Activated CD8-positive, alpha-beta memory T cell treated with anti-CD3 and anti-CD28 coated beads for 36 hours (primary cell): Measurements from ENCODE around the gene ZNF132. TPM values are rescaled to one million over a fixed set of nuclear protein-coding genes. Genes with fewer than 3 reads are reported as not detected.

Source experiments
- CTCF ChIA-PET: fragments of 350-600 bp; sonication (Branson Sonifier 250); formaldehyde crosslinking; loops from one replicate; lab custom pipeline; 2021; ENCODE audit warnings: antibody characterized with exemption; lab: Charles Lee
- POLR2A ChIA-PET: fragments of 350-600 bp; sonication (Branson Sonifier 250); formaldehyde crosslinking; loops from one replicate; lab custom pipeline; 2021; ENCODE audit warnings: antibody characterized with exemption; lab: Charles Lee
- total RNA-seq, 2 experiments: library from RNA; stranded (reverse); gene quantifications; one replicate each; pipeline ENCODE4 v1.2.3, GENCODE V29; 2021

Gene ZNF132
- total RNA-seq, 2 experiments from 2014 or later, result 5.0 to 5.3 TPM

GRCh38 chr19:58396691-58397532 is 43.0 kb downstream of the ZNF132 start:
- CTCF ChIA-PET, result interaction anchor here (1.0 kb wide), 1 partner anchor 13 kb away, joined by 3 read pairs; no protein-coding TSS in a partner anchor
- POLR2A ChIA-PET, result no interaction called here

- POLR2A ChIA-PET, result interaction anchor here (1.0 kb wide), 1 partner anchor 9 kb away, joined by 4 read pairs; the partner anchor contains the start of gene RPS5
Observed at GRCh38 chr19:58395979-58396627, 43.9 kb downstream of the ZNF132 start.

GRCh38 chr19:58395220-58395978 is 44.6 kb downstream of the ZNF132 start, which contains the start of gene RNF225:
Gene RNF225 (plus strand): TSS chr19:58395656. CDS start chr19:58396090, 434 bp downstream.
- POLR2A ChIA-PET, result interaction anchor here (1.0 kb wide), 1 partner anchor 8 kb away, joined by 4 read pairs; the partner anchor contains the start of gene RPS5
- CTCF ChIA-PET, result interaction anchor here (0.7 to 1.0 kb wide), 2 partner anchors 12 to 121 kb away, joined by 3 read pairs; no protein-coding TSS in a partner anchor

More at GRCh38 chr19:58395979-58396627, 43.9 kb downstream of the ZNF132 start:
- CTCF ChIA-PET, result interaction anchor here (1.0 kb wide), 1 partner anchor 12 kb away, joined by 3 read pairs; no protein-coding TSS in a partner anchor

- ChIA-PET CTCF (interaction anchor here (0.7 kb wide), 1 partner anchor 121 kb away, joined by 3 read pairs; no protein-coding TSS in a partner anchor), POLR2A (no interaction called here)
Observed at GRCh38 chr19:58394821-58395219, 45.1 kb downstream of the ZNF132 start.

- ChIA-PET POLR2A (no interaction called here), CTCF (no interaction called here)
Observed at GRCh38 chr19:58393725-58394033, 46.3 kb downstream of the ZNF132 start.

- CTCF ChIA-PET, result no interaction called here
- POLR2A ChIA-PET, result no interaction called here
Observed at GRCh38 chr19:58392945-58393724, 46.8 kb downstream of the ZNF132 start.

GRCh38 chr19:58388175-58388526 is 51.8 kb downstream of the ZNF132 start:
- CTCF ChIA-PET, result interaction anchor here (0.6 to 0.8 kb wide), 2 partner anchors 132 to 735 kb away, joined by 3 read pairs; partner anchors contain the start of gene ZBTB45
- POLR2A ChIA-PET, result interaction anchor here (0.6 to 0.7 kb wide), 4 partner anchors 24 to 101 kb away, joined by 3 to 4 read pairs (median 3); no protein-coding TSS in a partner anchor

GRCh38 chr19:58387338-58388174 is 52.4 kb downstream of the ZNF132 start:
- ChIA-PET POLR2A (interaction anchor here (0.6 to 1.4 kb wide), 6 partner anchors 8 to 102 kb away, joined by 3 to 4 read pairs (median 4); partner anchors contain the start of genes RNF225 and ZNF497), CTCF (interaction anchor here (0.6 to 0.8 kb wide), 2 partner anchors 132 to 735 kb away, joined by 3 read pairs; partner anchors contain the start of gene ZBTB45)

- POLR2A ChIA-PET, result interaction anchor here (1.0 to 1.4 kb wide), 3 partner anchors 9 to 40 kb away, joined by 3 to 4 read pairs (median 4); partner anchors contain the start of genes RNF225 and ZNF497
- CTCF ChIA-PET, result no interaction called here
Observed at GRCh38 chr19:58386576-58387337, 53.2 kb downstream of the ZNF132 start, which contains the start of gene RPS5. Gene RPS5 (plus strand): TSS chr19:58387269. CDS start chr19:58388138, 869 bp downstream.

GRCh38 chr19:58385891-58386575 is 53.9 kb downstream of the ZNF132 start:
- ChIA-PET POLR2A (interaction anchor here (0.6 to 0.7 kb wide), 5 partner anchors 13 to 930 kb away, joined by 3 to 5 read pairs (median 3); no protein-coding TSS in a partner anchor), CTCF (no interaction called here)

- ChIA-PET POLR2A (interaction anchor here (0.6 to 0.7 kb wide), 5 partner anchors 12 to 930 kb away, joined by 3 to 5 read pairs (median 3); no protein-coding TSS in a partner anchor), CTCF (no interaction called here)
Observed at GRCh38 chr19:58385313-58385890, 54.6 kb downstream of the ZNF132 start.

- CTCF ChIA-PET, result interaction anchor here (1.0 kb wide), 1 partner anchor 13 kb away, joined by 3 read pairs; no protein-coding TSS in a partner anchor
- POLR2A ChIA-PET, result no interaction called here
Observed at GRCh38 chr19:58382997-58383603, 56.9 kb downstream of the ZNF132 start.
